ENCODE results near the gene RELL1.

Gene RELL1, protein sequence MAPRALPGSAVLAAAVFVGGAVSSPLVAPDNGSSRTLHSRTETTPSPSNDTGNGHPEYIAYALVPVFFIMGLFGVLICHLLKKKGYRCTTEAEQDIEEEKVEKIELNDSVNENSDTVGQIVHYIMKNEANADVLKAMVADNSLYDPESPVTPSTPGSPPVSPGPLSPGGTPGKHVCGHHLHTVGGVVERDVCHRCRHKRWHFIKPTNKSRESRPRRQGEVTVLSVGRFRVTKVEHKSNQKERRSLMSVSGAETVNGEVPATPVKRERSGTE

DNA sequence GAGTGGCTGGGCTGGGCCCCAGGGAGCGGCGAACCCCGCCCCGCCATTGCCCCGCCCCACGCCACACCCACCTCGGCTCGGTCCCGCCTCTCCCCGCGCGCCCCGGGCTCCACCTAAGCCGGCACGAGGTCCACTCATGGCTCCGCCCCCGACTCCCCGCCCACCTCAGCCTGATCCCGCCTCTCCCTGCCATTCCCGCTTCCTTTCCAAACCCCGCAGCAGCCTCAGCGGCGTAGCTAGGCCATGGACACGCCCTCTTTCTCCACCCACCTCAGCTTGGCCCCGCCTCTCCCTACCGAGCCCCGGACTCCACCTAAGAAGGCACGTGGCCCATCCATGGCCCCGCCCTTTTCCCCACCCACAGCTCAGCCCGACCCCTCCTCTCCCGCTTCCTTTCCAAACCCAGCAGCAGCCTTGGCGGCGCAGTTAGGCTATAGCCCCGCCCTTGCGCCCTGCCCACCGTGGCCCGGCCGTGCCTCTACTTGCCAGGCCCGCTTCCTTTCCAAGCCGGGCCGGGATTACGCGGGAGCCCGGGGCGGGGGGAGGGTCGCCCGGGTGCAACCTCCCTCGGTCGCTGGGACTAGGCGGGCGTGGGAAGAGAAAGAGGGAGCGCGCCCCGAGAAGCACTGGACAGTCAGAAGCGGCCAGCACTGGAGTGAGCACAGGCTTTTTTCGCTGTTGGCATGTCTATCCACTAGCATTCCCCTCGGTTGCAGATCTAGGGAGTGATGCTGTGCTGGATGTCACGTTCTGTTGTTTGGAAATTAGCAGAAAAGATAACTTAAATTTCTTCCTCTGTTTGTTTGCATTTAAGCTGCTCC lies at the start of gene RELL1:
TSS of gene RELL1 (minus strand) at position 4 of the 821 bp plus-strand sequence. CDS start 89 bp downstream, outside the sequence.
- peak; percentile 100 for DNase-seq (ENCODE audit: low read depth)

- DNase-seq (ENCODE audit: low read depth) = no peak
These were observed 49.4 kb upstream of the RELL1 start for GRCh38 chr4:37735578-37735977.

GRCh38 chr4:37734989-37735388 lies 48.8 kb upstream of the RELL1 start:
- DNase-seq (ENCODE audit: low read depth) = no peak

DNA sequence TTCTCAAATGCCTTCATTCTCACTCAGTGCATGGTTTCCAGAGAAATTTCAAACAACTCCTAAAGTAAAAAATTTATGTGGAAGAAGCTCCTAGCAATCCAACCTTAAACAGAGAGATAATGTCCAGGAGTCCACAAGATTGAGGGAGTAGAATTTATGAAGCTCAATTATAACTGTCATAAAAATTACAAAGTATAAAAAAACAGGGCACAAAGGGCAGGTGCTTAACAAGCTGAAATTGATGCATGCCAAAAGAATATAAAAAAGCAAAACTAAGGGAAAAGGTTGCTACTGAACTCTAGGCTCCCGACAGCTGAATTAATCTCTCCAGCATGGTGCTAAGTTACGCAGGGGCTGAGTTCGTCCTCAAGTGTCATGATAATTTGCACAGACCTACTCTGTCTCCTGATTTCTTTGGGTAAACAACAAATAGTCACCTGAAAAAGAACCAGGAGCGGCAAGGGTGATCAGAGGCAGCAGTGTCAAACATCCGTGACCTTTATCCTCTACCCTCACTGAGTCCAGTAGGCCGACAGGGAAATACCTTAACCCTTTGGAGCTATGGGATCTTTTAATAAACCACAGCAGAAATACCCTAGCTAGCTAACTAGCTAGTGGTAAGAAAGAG lies 47.2 kb upstream of the RELL1 start:
- no peak for DNase-seq (ENCODE audit: low read depth)

DNA sequence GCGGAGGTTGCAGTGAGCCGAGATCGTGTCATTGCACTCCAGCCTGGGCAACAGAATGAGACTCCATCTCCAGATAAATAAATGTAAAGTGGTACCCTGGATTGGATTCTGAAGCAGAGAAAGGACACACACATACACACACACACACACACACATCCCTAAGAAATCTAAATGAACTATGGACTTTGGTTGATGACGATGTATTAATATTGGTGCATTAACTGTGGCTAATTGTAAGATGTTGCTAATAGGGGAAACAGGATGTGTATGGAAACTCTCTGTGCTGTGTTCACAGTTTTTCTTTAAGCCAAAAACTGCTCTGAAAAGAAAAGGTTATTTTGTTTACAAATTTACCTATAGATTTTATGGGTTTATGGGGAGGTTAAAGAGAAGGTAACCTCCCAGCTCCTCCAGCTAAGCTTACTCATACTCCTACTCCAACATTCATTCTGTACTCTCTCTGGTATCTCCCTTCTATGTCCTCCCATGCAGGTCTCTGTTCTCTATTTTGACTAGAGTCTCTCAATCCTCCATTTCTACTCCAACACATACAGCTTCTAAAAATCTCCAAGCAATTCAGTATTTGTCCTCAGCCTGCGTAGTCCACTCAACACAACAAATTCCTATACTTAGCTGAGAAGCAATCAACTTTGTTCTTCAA lies 46.5 kb upstream of the RELL1 start:
- no peak for DNase-seq (ENCODE audit: low read depth)

DNA sequence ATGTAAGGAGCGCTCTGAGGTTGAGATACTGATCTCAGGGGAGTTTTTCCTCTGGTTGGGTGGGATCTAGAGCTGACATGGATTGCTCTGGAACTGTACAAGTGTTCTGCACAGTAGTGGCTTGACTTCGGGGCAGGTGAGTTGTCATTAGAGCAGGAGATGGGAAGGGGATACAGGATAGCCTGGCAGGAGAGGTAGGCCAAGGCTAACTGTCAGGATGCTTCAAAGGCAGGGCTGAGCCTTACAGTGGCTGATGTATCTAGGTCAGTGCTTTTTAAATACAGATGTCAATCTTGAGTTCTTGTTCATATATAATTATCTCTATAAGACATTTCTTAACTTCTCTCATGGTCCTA lies 43.5 kb upstream of the RELL1 start:
- no peak for DNase-seq (ENCODE audit: low read depth)

GRCh38 chr4:37728064-37728463 lies 41.9 kb upstream of the RELL1 start:
- no peak for DNase-seq (ENCODE audit: low read depth)

DNA sequence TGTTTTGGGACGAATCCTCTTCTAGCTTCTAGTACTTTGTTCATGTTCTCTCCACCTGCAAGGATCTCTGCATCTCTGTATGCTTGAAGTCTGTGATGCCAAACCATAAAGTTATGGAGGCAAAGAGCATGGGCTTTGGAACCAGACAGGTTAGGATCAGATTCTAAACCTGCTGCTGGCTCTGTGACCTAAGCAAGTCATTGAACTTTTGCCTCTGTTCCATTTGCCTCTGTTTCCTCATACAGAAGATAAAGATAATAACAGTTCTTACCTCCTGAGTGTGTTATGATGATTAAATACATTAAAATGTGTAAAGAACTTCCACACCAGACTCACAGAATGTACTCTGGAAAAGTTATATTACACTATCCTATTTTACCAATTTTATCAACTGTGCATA lies 41.5 kb upstream of the RELL1 start:
- DNase-seq (ENCODE audit: low read depth) = no peak

GRCh38 chr4:37726666-37727065 lies 40.5 kb upstream of the RELL1 start:
- DNase-seq (ENCODE audit: low read depth) = peak; percentile 89

DNA sequence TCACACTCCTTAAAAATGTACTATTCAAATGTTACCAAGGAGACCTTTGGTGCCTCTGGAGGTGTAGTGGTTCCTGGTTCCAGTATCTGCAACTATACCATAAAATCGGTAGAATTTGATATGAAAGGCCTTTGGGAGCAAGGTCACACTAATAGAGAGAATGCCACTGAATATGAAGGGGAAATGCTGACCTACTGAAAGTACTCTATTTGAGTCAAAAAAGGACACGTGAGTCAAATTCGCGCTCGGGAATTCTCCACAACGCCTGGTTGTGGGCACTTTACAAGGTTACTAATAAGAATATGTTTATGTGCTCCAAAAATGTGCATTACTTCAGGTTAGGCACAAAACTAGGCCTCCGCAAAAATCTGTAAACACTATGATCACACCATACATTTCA lies 39.5 kb upstream of the RELL1 start:
- no peak for DNase-seq (ENCODE audit: low read depth)

DNA sequence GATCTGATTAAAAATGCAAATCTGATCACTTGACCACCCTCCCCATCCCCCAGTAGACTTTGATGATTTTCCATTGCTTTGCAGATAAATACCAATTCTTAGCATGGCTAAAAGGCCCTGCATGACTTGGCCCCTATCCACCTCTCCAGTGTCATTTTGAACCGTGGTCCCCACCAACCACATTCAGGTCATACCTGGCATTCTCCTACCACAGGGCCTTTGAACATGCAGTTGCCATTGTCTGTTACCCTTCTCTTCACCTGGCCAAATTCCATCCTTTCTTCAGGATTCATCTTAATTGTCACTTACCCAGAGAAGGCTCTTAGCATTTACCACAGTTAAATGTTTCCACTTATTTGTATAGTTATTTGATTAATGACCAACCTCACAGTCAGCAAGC lies 36.9 kb upstream of the RELL1 start:
- DNase-seq (ENCODE audit: low read depth) = no peak

DNA sequence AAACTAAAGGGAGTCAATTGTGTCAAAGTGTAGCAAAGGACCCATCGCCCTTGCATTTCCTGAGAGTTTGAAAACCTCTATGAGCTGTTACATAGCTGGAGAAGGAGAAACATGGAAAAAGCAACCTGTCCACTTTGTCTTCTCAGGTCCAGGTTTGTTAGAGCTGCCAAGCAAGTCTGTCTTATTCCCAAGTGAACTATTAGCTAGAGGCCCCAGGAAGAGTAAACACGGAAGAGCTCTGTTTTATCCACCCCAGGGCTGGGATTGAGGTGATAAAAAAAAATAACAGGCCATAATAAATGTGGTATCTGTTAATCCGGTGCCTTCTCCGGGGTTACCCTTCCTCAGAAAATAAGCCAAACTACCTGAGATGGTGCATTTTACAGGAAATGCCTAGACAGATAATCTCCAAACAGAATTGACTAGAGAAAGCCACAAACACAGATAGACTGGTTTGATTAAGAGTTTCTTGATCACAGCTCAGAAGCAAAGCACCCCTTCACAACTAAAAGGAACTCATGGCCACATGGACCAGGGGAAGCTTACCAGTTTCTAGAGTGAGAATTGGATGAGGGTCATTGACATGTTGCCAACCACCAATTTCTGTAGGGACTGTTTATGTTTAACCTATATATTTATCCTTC lies 35.9 kb upstream of the RELL1 start:
- no peak for DNase-seq (ENCODE audit: low read depth)

DNA sequence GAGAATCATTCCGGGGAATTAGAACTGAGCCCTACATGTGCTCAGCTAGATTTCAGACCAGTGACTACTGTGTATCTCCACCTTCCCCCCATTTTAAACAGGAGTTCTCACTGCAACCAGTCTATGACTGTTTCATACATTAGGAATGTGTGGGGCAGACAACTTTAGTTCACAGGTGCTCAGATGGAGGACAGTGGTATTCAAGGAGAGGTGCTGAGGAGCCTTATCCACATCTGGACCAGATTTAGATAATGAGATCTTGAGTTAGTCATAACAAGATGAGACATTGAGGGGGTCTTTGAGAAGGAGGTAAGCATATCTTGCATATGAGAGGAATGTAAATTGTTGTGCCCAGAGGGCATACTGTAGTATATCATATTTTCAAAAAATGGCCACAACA lies 32.8 kb upstream of the RELL1 start:
- no peak for DNase-seq (ENCODE audit: low read depth)

DNA sequence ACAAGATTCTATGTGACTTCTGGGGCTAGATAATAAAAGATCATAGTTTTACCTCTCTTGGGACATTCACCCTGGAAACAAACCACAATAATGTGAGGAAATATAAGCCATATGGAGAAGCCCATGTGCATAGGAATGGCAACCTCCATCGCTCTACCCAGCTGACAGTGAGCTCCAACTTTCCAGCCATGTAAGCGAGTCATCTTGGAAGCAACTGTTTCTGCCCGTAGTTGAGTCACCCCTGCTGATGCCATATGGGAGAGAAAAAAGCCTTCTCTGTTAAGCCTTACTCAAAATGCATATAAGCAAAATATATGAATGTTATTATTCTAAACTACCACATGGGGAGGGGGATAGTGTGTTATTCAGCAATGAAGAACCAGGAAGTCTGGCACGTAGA lies 31.4 kb upstream of the RELL1 start:
- DNase-seq (ENCODE audit: low read depth) = peak; percentile 69

GRCh38 chr4:37715889-37716402 lies 29.8 kb upstream of the RELL1 start:
- peak; percentile 49 for DNase-seq (ENCODE audit: low read depth)

- no peak for DNase-seq (ENCODE audit: low read depth)
These were observed 24.3 kb upstream of the RELL1 start for GRCh38 chr4:37710491-37710890.

DNA sequence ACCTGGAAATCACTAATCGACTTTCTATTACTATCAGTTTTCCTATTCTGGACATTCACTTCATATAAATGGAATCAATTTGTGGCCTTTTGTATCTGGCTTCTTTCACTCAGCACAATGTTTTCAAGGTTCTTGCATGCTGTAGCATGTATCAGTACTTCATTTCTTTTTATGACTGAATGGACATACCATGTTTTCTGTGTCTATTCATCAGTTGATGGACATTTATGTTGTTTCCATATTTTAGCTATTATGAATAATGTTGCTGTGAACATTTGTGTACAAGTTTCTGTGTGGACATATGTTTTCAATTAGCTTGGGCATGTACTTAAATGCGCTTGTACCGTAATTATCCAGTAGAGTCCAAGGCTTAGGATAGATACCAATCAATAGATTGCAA lies 19.9 kb upstream of the RELL1 start:
- DNase-seq (ENCODE audit: low read depth) = no peak

DNA sequence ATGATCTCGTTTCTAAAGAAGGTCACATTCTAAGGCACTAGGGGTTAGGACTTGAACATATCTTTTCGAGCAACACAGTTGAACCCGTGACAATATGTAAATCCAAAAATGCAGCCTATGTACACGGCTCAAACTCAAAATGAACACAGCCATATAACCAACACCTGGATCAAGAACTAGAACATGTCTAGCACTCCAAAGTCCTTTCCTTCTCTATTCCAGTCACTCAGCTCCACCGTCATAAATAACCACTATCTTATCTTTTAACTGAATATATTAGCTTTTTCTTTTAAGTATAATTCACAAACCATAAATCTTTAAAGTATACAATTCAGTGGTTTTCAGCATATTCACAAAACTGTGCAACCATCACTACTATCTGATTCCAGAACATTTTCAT lies 19.4 kb upstream of the RELL1 start:
- no peak for DNase-seq (ENCODE audit: low read depth)

- DNase-seq (ENCODE audit: low read depth) = no peak
These were observed 13.8 kb upstream of the RELL1 start for GRCh38 chr4:37699868-37700481.

DNA sequence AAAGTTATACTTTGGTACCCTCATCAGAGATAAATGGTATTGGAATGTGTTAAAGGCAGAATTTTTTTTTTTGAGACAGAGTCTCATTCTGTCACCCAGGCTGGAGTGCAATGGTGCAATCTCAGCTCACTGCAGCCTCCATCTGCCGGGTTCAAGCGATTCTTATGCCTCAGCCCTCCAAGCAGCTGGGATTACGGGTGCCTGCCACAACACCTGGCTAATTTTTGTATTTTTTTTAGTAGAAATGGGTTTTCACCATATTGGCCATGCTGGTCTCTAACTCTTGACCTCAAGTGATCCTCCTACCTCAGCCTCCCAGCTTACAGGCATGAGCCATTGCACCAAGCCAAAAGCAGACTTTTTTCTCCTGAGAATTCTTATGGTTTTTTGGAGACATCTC lies 11.4 kb upstream of the RELL1 start:
- no peak for DNase-seq (ENCODE audit: low read depth)

- peak; percentile 96 for DNase-seq (ENCODE audit: low read depth)
These were observed 7.4 kb upstream of the RELL1 start for GRCh38 chr4:37693450-37694190.
